Adrenal gland (tissue), 5 donors: ENCODE results near the gene AGBL5.

Experiments
- CTCF ChIP-seq, 6 experiments: fragments of 450-650 bp in 4 of 6; fragments of 200-600 bp in 2 of 6; sonication (generic) in 1 of 6; IDR thresholded peaks; 1 replicate in 5 of 6; 2 replicates in 1 of 6; pipeline versions ENCODE4 v1.5.1 to v1.8.0; 2016 to 2021; ENCODE audit warnings: antibody characterized with exemption in 6 of 6, mild to moderate bottlenecking in 2 of 6, moderate library complexity in 1 of 6
- POLR2A ChIP-seq, 2 donors: fragments of 450-650 bp; IDR thresholded peaks; one replicate each; pipeline ENCODE4 v1.6.1; 2017; ENCODE audit warnings: antibody characterized with exemption in 2 of 2, mild to moderate bottlenecking in 2 of 2, moderate library complexity in 1 of 2
- donor health status: DM: no; HTN: no; CAD: no.

- TF ChIP-seq CTCF (IDR thresholded peaks at IDR 0.05) (peak in 2 of 6 experiments; percentile 18 to 30), POLR2A (IDR thresholded peaks at IDR 0.05) (no peak)
Observed at GRCh38 chr2:27059141-27059820, 7.8 kb downstream of the AGBL5 start.
